GM18517 (cell line): Measurements from ENCODE around the gene STARD10.

Experiments used
- ATAC-seq: cut with Tn5 transposase; IDR thresholded peaks from one replicate; pipeline ENCODE4 v1.9.1; 2021; ENCODE audit warnings: mild to moderate bottlenecking, moderate library complexity; ENCODE audit not compliant: unreplicated experiment

The STARD10 gene

DNA sequence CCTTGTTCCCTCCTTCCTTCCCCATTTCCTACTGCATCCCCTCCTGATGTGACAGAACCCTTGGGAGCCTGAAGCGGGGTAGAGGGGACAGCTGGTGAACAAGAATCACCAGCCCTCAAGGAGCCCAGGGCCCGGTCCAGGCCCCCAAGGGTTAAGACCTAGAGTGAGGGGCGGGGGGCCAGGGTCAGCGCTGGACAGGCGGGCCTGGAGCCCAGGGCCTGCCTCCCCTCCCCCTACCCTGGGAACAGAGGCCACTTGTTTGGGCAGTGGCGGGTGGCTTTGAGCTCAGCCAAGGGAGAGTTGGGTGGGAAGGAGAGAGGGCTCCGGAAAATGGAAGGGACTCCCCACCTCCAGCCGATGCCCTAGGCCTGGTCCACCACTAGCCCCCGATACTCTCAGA is 43.8 kb downstream of the STARD10 start:
- no peak for ATAC-seq

DNA sequence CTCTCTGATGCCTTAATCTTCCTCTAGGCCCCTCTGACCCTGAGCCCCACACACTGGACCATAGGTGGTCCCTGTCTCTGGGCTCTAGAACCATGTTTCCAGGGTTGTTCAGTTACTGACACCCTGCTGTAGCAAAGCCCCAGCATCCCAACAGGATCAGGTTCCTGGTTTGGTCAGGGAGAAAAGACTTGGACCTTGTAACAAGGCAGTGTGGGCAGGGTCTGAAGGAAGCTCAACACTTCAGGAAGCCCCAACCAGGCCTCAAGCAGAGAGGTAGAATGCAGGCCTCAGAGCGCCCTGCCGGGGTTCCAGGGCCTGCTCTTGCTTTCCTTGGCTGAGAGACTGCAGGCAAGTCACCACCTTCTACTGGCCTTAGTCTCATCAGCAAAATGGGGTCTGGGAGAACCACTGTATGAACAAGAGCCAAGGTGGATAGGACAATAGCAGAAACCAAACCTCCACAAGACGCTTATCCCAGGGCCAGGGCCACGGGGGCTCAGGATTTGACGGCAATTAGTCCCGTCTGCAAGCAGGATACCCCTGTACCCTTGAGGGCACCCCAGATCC is 46.5 kb downstream of the STARD10 start:
- ATAC-seq: no peak

DNA sequence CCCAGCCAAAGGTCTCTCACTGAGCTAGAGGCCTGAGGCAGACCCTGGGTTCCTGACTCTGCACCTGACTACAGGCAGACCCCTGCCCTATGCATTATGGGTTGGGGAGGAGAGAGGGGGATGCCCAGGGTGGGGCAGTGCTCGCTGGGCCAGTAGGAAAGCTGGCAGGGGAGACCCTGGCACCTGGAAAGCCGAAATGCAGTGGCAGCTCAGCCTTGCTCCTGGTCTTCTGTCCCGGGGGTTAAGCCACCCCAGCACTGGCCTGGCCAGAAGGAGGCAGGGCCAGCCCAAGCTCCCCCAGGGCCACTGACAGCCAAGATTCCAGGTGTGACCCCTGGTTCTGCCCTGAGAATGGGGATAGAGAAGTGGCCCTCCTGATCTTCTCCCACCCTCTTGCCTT is 47.0 kb downstream of the STARD10 start:
- ATAC-seq: no peak

DNA sequence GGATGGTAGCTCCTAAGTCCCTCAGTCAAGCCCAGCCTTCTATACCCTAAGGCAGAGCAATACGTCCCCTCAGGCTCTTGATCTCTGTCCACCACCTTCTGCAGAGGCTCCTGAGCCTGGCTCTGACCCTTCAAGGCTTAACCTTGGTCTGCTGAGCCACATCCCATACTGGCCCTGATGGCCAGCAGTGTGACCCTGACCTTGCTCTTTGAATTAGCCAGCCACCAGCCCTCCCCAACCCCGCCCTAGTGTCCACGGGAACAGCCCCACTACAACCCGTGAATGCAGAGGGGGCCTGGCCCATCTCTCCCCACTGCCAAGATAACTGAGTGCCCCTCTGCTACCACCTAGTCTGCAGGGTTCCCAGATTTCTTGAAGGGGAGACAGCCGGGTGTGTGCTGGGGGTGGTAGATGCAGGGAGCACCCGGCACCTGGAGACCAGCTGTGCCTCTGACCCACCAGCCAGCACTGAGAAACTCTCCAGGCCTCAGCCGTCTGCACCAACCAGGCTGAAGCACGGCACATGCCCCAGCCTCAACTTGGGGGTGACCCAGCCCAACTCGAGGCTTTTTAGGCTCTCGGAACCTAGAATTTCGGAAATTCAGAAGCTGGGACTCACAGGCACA is 47.8 kb downstream of the STARD10 start:
- no peak for ATAC-seq

DNA sequence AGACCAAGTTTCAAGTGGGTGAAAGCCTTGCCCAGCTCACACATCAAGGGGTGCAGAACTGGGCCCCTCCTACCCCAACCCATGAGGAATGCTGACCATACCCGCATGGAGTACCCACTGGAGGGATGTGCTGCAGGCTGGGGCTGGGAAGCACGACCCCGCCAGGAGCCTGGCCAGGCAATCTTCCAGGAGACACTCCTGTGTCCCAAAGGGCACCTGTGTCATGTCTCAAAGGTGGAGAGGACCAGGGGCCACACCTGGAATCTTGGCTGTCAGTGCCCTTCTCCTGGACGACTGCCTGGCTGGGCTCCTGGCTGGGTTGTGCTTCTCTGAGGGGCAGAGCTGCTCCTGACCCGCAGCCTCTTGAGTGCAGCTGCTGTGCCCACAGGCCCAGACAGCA is 48.3 kb downstream of the STARD10 start:
- no peak for ATAC-seq

DNA sequence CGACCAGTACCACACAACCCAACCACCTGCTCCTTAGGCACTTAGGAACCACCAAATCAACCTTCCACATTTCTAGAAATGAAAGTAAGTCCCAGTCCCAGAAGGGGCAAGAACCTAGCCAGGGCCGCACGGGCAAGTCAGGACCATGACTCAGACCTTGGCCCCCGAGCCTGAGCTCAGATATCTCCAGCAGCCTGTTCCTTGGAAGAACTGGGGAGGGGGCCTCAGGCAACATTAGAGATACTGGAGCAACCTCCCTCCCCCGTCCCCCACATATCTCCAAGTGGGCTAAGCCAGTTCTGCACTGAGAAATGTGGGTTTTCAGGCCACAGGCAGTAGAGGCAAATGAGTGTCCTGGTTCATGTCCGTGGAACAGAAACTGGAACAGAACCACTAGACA is 49.4 kb downstream of the STARD10 start:
- ATAC-seq: no peak

DNA sequence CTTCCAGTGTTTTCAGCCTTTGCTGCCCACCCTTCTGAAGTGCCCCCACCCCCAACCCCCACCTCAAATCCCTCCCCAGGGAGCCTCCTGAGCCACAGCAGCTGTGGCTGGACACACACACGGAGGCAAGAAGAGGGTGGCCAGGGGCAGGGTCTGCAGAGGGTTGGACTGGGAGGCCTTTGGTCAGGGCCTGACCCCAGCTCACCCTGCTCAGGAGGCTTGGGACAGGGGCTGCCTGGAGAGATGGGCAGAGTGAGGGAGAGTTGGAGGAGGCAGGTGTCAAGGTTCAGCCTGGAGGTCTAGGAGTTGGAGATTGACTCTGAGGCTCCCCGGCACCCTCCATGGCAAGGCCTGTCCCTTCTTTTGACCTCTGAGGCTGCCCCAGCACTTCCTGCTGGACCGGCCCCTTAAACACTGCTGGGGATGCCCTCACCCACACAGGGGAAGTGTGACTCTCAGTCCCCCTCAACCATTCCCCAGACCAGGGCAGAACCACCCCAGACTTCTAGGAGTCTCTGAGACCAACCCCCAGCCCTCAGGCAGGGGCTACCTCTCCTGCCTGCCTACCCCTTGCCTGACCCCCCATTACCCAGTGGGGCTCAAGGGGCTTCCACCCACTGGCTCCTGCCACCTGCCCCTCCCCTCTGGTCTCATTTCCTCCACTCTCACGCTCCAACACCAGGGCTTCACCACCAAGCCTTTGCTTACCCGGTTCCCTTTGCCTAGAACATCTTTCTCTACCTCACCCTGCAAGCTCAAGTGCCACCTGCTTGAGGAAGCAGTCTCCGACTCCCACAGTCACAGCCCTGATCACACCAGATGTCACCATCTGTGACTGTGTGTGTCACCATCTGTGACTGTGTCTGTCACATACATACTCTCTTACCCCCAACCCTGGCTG is 50.3 kb downstream of the STARD10 start:
- peak; percentile 76 for ATAC-seq

DNA sequence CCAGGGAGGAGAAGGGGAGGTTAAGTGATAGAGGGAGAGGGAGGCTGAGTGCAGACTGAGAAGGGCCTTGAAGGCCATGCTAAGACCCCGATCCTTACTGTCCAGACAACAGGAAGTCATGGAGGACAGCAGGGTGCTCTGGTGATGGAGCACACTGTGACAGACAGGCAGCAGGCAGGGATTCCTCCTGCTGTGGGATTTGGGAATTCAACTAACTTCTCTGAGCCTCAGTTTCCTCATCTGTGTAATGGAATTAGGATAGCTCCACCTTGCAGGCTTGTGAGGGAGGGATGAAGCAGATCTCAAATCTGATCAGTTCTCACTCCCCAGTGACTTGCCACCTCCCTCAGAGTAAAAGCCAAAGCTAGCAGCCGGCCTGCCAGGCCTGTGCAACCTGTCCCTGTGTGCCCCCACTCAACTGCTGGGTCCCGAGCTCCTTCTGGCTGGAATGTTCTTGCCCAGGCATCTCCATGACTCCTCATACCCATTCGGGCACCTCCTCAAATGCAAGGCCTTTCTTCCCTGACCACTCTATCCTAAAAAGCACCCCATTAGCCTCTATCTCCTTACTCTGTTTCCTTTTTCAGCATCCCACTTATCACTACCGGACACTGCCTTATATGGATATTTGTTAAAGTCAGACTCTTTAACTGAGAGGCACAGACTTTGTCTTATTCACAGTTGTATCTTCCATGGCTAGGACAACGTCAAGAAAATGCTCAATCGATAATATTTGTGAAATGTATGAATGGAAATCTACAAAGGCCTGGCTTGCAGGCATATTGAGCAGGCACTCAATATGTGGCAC is 51.1 kb downstream of the STARD10 start:
- ATAC-seq: no peak

DNA sequence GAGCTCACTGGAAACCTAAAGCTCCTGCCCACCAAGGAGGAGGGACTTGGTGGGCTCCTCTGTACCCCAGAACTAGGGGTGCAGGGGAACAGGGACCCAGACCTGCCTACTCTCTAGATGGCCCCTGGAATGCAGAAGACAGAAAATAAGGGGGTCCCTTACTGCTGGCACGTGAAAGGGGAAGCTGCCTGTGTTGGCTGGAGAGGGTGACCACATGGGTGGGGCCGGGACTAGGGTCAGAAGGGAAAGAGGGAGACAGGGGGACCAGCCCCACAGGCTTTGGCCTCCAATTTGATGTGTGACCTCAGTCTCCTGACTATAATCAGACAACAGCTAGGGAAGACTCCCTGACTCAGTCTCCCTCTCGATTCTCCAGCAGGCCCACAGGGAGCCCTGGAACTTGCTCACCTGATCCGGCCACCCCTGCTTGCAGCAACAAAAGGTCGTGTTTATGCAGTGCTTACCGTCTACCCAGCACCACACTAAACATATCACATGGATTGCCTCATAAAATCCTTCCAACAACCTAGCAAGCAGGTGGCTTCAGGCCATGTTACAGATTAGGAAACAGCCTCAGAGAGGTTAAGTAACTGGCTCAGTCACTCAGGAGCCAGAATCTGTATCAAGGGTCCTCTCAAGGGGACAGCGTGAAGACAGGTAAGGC is 51.9 kb downstream of the STARD10 start:
- ATAC-seq: no peak

DNA sequence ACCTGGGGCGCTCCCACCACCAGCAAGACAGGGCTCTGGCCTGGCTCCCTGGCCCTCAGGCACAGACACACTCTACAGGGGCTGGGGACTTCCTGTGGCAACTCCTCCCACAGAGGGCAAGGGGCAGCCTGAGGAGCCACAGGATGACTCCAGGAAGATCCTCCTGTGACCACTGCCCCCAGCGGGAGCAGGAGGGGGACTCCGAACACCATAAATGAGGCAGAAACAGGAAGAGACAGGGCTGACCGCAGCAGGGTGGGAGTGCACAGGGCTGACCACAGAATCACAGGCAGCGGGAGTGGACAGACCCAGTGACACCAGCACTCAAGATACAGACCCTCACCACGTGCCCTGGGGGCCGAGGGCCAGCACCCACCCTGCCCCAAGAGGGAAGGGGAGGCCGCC is 52.4 kb downstream of the STARD10 start:
- ATAC-seq: no peak

DNA sequence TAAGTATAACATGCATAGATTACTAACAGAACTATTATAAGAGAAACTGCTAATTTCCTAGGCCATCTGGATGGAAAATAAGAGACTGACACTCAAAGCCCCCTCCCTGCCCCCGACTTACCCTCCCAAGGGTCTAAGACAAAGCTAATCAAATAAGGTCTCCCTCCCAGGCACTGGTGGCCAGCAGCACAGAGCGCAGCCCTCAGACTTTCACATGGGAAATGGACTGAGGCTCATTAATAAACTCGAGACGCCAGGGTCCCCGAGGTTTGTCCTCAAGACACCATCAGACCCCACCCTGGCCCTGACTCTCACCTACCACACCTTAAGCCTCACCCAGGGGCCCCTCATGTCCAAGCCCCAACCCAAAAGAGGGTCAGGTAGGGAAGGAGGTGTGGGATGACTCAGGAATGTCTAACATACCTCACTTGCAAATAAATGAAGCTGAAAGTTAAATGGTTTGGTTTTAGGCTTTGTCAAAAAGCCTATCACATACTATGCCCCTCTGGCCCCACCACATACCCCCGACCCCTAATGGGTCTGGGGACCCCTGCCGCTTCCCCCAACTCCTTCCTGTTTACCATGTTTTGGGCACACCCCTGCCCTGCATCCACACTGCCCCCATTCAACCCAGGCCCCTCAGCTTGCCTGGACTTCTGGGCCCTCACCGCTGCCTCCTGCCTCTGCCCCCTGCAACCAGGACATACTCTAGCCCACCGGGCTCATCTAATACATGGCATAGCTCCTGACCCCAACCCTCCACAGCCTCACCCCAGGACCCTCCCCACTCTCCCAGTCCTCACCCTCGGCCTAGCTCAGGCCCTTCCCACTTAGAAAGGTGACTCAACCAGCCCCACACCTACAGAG is 53.1 kb downstream of the STARD10 start:
- ATAC-seq: no peak

DNA sequence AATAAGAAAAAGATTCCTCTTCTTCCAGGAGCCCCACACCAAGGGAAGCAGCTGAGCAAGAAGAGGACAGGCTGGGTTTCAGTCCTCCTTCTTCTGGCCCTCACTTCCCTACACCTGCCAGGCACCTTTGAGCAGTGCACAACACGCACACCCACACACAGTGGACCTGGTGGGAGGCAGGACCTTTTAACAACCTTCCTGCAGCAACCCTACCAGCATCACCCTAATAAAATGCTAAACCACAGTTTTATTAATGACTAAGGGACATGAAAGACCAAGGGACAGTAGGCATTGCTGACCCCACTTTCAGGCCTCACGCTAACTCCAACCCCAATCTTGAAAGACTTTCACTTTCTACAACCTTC is 53.8 kb downstream of the STARD10 start:
- ATAC-seq: no peak

DNA sequence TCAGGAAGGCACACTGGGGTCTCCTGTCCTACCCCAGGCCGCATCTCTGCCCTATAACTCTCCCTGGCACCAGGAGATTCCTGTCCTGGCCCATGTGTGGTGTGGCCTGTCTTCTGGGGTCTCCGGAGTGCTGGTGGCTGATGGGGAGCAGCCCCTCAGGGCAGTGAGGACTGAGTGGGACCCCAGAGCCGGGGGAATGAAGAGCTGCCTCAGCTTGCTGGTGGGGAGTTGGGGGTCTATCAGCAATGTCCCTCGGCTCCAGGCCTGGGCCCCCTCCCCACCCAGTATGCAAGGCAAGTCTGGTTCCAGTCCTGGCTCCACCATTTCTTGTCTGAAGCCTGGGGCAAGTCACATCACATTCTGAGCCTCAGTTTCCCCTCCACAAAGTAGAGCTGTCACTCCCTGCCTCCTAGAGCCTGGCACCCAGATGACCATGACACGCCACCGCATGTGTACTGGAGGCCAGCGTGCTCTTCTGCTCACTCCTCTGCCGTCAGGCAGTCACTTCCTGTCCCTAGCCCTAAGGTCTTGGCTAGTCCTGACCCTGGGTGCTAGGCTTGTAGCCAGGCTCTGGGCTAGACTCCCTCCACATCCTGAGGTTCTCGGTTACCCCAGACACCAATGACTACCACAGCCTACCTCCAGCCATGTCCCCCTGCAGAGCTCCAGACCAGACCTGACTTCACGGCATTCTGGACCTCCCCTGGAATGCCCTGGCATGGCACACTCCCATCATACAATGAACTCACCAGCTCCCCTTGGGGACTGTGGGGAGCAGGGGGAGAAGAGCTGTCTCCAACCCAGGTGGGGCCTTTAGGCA is 54.4 kb downstream of the STARD10 start:
- no peak for ATAC-seq

DNA sequence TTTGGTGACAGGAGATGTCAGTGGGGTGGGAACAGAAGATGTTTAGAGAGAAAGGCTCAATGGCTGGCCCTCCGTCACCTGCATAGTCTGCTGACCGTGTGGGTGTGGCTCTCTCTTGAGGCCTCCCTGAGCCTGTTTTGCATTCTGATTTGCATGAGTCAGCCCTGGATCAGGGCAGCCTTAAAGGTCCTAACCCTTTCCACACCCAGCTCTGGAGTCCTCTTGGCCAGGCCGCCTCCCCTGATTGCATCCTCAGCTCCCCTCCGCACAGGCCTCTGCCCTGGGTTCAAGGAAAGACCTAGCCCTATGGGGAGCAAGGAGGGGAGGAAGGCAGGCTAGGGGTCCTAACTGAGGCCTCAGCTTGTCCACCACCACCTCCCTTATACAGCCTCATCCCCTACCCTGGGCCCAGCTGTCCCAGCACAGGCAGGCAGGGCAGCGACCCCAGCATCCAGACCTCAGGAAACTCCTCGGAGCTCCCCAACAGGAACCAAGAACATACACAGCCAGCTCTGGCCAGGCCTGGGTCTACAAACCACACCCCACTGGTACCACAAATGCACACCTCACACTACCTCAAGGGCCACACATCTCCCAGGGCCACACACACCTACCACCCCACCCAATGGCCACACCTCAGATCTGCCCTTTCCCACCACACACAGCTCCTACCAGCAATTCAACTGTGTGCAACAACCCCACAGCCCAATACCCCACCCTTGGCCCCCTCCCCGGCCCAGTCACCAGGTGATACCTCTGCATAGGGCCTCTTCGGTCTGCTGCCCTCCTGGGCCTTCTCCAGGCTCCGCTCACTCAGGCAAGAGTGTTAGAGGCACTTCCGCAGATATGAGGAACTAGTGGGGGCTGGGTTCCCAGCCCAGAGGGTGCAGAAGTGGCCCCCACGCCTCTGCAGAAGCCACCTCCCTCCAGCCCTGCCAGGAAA is 55.4 kb downstream of the STARD10 start:
- no peak for ATAC-seq

DNA sequence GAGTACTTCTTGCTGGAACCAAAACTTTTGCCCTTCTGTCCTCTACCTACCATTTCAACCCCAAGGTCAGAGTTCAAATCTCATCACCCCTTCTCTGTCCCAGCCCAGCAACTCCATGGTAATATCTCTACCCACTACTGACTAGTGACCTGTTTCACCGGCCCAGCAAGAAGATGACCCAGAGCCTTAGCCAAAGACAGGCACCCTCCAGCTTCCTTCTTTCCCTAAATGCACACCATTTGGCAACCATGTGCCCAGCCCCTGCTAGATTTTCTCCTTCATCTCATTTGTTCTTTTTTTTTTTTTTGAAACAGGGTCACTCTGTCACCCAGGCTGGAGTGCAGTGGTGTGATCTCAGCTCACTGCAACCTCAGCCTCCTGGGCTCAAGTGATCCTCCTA is 56.5 kb downstream of the STARD10 start:
- no peak for ATAC-seq

DNA sequence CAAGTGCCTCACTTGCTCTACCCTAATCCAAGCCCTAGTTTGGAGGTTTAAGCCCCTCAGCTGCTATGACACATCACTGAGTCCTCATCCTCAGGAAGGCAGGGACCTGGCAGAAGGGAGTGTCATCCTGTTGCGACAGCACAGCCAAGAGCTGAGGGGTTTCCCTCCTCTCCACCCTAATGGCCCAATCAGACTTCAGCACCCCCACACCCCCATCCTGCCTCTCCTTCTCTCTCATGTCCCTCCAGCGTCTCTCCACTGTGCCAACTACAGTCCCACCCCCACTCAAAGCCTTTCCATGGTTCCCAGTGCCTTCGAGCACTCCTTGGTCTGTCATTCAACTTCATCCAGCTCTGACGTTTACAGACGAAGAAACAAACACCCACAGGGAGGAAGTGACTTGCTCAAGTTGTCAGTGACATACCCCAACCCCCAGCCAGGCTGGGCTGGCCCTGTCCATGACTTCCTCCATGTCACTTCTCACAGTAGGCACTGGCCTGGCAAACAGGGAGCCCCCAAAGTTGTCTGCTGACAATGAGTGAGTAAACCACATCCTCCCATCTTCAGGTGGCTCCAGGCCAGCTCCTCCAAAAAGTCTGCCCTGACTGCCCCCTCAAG is 57.3 kb downstream of the STARD10 start:
- no peak for ATAC-seq

DNA sequence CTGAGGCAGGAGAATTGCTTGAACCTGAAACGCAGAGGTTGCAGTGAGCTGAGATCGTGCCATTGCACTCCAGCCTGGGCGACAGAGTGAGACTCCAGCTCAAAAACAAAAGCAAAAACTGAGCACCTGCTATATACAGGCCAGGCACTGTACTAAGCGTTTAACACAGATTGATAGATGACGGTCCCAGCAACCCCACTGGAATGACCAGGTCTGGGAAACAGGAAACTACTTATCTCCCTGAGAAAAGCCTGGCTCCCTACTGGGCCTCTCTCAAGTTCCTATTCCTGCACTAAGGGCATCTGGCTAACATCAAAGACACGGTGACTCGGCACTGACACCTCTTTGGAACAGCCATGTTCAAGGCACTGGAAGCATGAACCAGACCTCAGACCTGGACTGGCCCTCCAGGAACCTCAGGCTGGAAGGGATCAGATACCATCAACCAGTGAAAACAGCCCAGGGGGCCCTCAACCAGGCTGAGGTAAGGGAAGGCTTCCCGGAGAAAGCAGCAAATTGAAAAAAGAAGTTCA is 58.3 kb downstream of the STARD10 start:
- ATAC-seq: no peak
